ENCODE results near the gene CDH6. TPM values are rescaled to one million over a fixed set of nuclear protein-coding genes. Genes with fewer than 3 reads are reported as not detected.

The CDH6 gene
- total and polyA plus RNA-seq, 2 donors (not counting 3 experiments of a cell fraction or from before 2014, with no cell fraction given), result 0.06 TPM; not detected in 1

DNA sequence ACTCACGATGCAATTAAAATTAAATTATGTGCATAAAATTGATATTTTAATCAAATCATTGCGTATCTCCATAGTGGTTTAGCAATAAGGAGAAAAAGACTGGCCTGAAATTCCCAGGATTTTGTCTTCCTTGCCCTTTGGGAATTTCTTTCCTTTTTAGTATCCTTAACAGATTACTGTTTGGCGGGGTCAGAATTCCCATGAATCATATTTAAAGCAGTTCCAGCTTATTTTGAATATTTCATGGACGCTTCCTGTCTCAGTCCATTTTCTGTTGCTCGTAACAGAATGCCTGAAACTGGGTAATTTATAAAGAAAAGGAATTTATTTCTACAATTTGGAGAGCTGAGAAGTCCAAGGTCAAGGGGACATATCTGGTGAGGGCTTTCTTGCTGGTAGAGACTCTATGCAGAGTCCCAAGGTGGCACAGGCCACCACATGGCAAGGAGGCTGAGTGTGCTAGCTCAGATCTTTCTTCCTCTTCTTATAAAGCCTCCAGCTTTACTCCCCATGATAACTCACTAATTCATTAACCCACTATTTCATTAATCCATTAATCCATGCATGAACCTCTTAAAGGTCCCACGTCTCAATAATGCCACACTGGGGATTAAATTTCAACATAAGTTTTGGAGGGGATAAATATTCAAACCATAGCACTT lies 37.8 kb downstream of the CDH6 start:
- TF ChIP-seq, protein P1, sequence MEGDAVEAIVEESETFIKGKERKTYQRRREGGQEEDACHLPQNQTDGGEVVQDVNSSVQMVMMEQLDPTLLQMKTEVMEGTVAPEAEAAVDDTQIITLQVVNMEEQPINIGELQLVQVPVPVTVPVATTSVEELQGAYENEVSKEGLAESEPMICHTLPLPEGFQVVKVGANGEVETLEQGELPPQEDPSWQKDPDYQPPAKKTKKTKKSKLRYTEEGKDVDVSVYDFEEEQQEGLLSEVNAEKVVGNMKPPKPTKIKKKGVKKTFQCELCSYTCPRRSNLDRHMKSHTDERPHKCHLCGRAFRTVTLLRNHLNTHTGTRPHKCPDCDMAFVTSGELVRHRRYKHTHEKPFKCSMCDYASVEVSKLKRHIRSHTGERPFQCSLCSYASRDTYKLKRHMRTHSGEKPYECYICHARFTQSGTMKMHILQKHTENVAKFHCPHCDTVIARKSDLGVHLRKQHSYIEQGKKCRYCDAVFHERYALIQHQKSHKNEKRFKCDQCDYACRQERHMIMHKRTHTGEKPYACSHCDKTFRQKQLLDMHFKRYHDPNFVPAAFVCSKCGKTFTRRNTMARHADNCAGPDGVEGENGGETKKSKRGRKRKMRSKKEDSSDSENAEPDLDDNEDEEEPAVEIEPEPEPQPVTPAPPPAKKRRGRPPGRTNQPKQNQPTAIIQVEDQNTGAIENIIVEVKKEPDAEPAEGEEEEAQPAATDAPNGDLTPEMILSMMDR (IDR thresholded peaks at IDR 0.05; ENCODE audit: extremely low read depth in 1 of 2, insufficient read depth in 1 of 2, low read depth in 1 of 2, low read length in 2 of 2), result no peak
- TF ChIP-seq GATA2 (IDR thresholded peaks at IDR 0.05; ENCODE audit: insufficient read depth, insufficient read length, low read depth, low read length) (no peak), EZH2 (IDR thresholded peaks at IDR 0.05; ENCODE audit: borderline replicate concordance, low read depth, low read length, severe bottlenecking) (no peak), FOS (IDR thresholded peaks at IDR 0.05; ENCODE audit: borderline replicate concordance, insufficient read depth, low read length) (no peak), MYC (IDR thresholded peaks at IDR 0.05; ENCODE audit: low read depth, low read length) (no peak), POLR2A (IDR thresholded peaks at IDR 0.05; ENCODE audit: low read depth, low read length) (no peak), POLR2AphosphoS5 (IDR thresholded peaks at IDR 0.05; ENCODE audit: insufficient read depth, low read depth, low read length) (no peak)
- dilution Hi-C loops (cut with MboI; ENCODE audit: extremely low pct_ligation_motif_present, low sequenced_read_pairs), result no loop called here
- CTCF ChIA-PET, result interaction anchor here (1.5 kb wide), 1 partner anchor 13 kb away, joined by 4 read pairs; no protein-coding TSS in a partner anchor
- Histone ChIP-seq H3K9me1 (replicated peaks; ENCODE audit: control insufficient read depth, extremely low read depth, insufficient read depth, low read length) (no peaks in the 10 kb centered on the region), H3K4me1 (ENCODE audit: control insufficient read depth, extremely low read depth, insufficient read depth, low read length) (no peaks in the 10 kb centered on the region), H3K9me3 (replicated peaks; ENCODE audit: control insufficient read depth, insufficient read depth, low read length) (no peaks in the 10 kb centered on the region), H3K9ac (replicated peaks; ENCODE audit: extremely low read depth, insufficient read depth, low read length) (no peak overlapping the region), H3K27ac (ENCODE audit: insufficient read depth, low read depth, low read length) (no peak overlapping the region), H4K20me1 (replicated peaks; ENCODE audit: control insufficient read depth, extremely low read depth, insufficient read depth, low read length) (no peaks in the 10 kb centered on the region), H2AFZ (ENCODE audit: low read depth, low read length) (no peak overlapping the region), H3K36me3 (ENCODE audit: control insufficient read depth in 2 of 2, extremely low read depth in 1 of 2, insufficient read depth in 2 of 2, low read length in 2 of 2) (no peaks in the 10 kb centered on the region), H3K27me3 (ENCODE audit: control insufficient read depth in 2 of 2, insufficient read depth in 2 of 2, low read length in 2 of 2) (no peaks in the 10 kb centered on the region), H3K4me2 (ENCODE audit: insufficient read depth, low read length) (no peak overlapping the region), H3K79me2 (ENCODE audit: control insufficient read depth, insufficient read depth, low read length) (no peaks in the 10 kb centered on the region), H3K4me3 (replicated peaks in 1 of 3; ENCODE audit: insufficient read depth in 1 of 3, low read depth in 1 of 3, low read length in 3 of 3) (no peak overlapping the region)
- POLR2A ChIA-PET, result no interaction called here
- BruUV-seq (replicated peaks), result no TSS peak
- DNase-seq (ENCODE audit: low read depth, low spot score) (no peak), FAIRE-seq (no peak)
- intact Hi-C loops (cut with micrococcal nuclease), result loop anchor here (5.0 kb wide), 1 partner anchor 256 kb away; no protein-coding TSS in a partner anchor
